Ascending aorta (tissue), 2 donors: ENCODE results near the gene ZNF143. TPM values are rescaled to one million over a fixed set of nuclear protein-coding genes. Genes with fewer than 3 reads are reported as not detected.
A peak's percentile ranks its signal among the peaks of the same experiment; 100 is the strongest.

Experiments
- DNase-seq, 2 donors: peaks; one replicate each; pipeline ENCODE4 v3.0.0-alpha.2; 2019; ENCODE audit warnings: low spot score in 2 of 2
- H3K27ac ChIP-seq, 2 donors: fragments of 200-600 bp; sonication (generic); one replicate each; pipeline ENCODE4 v1.5.1; 2016 to 2017; ENCODE audit warnings: mild to moderate bottlenecking in 1 of 2
- H3K27me3 ChIP-seq: fragments of 200-600 bp; sonication (generic); one replicate; pipeline ENCODE4 v1.5.1; 2017
- H3K36me3 ChIP-seq, 2 donors: fragments of 200-600 bp; sonication (generic); one replicate each; pipeline ENCODE4 v1.5.1; 2016
- H3K4me1 ChIP-seq, 2 donors: fragments of 200-600 bp; sonication (generic); one replicate each; pipeline ENCODE4 v1.5.1; 2016 to 2017; ENCODE audit warnings: mild to moderate bottlenecking in 1 of 2
- H3K4me3 ChIP-seq, 2 donors: fragments of 200-600 bp; sonication (generic); one replicate each; pipeline ENCODE4 v1.5.1; 2016 to 2017; ENCODE audit warnings: mild to moderate bottlenecking in 1 of 2
- H3K9me3 ChIP-seq, 2 donors: fragments of 200-600 bp; sonication (generic); one replicate each; pipeline ENCODE4 v1.5.1; 2016
- intact Hi-C: fragments of 100-400 bp; cut with DNase I; formaldehyde crosslinking; loops from one replicate; pipeline ENCODE4 v1.15.1; 2023
- total RNA-seq: library from RNA; depleted of rRNA; stranded (reverse); fragments of >200 nt; gene quantifications from one replicate; pipeline ENCODE4 v1.1.0, GENCODE V29; 2016
- TF ChIP-seq, protein P1 (sequence below), 3 experiments: fragments of 200-600 bp in 2 of 3; fragments of 450-650 bp in 1 of 3; sonication (generic) in 2 of 3; IDR thresholded peaks; one replicate each; pipeline ENCODE4 v1.5.1; 2016 to 2019; ENCODE audit warnings: antibody characterized with exemption in 3 of 3, mild to moderate bottlenecking in 1 of 3, moderate library complexity in 1 of 3

ZNF143 gene
- total RNA-seq, 1 donor from 2014 or later = 2.7 TPM

DNA sequence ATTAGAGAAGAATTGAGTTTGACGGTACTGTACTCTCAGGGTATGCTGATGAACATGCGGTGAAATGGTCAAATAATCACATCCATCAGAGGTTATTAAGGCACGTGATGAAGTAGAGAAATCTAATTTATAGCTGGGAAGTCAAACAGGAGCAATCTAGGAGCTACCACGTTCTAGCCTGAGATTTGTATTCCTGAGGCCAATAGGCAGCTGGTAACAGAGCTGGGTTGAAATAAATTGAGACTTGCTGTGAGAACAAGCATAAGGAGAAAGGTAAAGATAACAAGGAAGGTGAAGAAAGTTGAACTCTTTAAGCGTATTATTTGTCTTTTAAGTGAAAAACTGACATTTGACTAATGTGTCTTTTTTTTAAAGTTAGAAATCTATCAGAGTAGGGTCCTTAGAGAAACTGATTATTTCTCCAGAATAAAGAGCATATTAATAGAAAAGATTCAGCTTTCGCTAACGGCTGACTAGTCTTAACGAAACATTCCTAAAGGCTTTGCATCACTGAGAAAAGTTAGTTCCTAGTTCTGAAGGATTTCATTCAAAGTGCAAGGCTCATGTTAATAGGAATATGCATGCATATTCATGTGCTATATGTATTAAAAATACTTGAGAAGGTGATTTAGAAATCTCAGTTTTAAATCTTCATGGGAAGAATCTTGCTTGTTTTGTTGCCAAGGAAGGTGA is 107.5 kb downstream of the ZNF143 start:
- DNase-seq = no peak
- Histone ChIP-seq H3K36me3 (no peaks in the 10 kb centered on the region), H3K4me1 (peaks cover 32 to 54% of the 10 kb centered on the region in 2 donors), H3K27ac (peak overlapping the region; percentile 93 to 96), H3K4me3 (no peak overlapping the region), H3K9me3 (no peaks in the 10 kb centered on the region), H3K27me3 (no peaks in the 10 kb centered on the region)
- TF ChIP-seq, protein P1, sequence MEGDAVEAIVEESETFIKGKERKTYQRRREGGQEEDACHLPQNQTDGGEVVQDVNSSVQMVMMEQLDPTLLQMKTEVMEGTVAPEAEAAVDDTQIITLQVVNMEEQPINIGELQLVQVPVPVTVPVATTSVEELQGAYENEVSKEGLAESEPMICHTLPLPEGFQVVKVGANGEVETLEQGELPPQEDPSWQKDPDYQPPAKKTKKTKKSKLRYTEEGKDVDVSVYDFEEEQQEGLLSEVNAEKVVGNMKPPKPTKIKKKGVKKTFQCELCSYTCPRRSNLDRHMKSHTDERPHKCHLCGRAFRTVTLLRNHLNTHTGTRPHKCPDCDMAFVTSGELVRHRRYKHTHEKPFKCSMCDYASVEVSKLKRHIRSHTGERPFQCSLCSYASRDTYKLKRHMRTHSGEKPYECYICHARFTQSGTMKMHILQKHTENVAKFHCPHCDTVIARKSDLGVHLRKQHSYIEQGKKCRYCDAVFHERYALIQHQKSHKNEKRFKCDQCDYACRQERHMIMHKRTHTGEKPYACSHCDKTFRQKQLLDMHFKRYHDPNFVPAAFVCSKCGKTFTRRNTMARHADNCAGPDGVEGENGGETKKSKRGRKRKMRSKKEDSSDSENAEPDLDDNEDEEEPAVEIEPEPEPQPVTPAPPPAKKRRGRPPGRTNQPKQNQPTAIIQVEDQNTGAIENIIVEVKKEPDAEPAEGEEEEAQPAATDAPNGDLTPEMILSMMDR (IDR thresholded peaks at IDR 0.05) = no peak
- intact Hi-C loops = loop anchor here (5.0 kb wide), 1 partner anchor 206 kb away; no protein-coding TSS in a partner anchor

DNA sequence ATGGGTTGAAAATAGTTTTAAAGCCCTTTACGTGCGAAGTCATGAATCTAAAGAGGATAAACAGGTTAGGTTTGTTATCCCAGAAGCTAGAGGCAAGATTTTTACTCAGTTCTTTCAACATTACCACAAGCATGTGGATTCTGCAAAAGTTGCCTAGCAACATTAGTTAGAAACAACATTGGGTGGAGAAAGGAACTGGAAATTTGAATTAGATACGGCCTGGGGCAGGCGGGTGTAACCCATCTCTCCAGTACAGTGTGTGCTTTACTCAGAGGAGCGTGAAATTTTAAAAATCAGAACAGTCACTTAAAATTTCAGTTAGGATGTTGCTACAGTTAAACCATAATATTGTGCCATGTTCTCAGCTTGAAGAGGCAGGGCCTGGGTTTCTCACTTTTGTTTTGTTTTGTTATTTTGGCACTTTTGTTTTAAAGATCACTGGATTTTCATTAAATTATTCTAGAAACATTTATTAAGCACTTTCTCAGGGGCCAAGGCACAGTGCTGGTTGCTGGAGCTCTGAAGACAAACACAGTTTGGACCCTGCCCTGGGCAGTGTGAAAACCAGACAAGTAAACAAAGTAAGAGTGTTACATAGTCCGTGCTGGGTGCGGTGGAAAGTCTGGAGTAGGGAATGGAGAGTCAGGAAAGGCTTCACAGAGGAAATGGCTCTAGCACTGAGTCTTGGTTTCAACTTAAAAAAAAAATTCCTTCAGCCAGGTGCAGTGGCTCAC is 108.2 kb downstream of the ZNF143 start:
- TF ChIP-seq, protein P1 (IDR thresholded peaks at IDR 0.05) = no peak
- Histone ChIP-seq H3K9me3 (no peaks in the 10 kb centered on the region), H3K4me3 (peak overlapping the region in 1 of 2 donors; percentile 45), H3K36me3 (no peaks in the 10 kb centered on the region), H3K4me1 (peaks cover 32 to 54% of the 10 kb centered on the region in 2 donors), H3K27ac (peak overlapping the region; percentile 93 to 96), H3K27me3 (no peaks in the 10 kb centered on the region)
- DNase-seq = peak in 1 of 2 donors; percentile 82
- intact Hi-C loops = loop anchor here (5.0 kb wide), 1 partner anchor 207 kb away; no protein-coding TSS in a partner anchor

DNA sequence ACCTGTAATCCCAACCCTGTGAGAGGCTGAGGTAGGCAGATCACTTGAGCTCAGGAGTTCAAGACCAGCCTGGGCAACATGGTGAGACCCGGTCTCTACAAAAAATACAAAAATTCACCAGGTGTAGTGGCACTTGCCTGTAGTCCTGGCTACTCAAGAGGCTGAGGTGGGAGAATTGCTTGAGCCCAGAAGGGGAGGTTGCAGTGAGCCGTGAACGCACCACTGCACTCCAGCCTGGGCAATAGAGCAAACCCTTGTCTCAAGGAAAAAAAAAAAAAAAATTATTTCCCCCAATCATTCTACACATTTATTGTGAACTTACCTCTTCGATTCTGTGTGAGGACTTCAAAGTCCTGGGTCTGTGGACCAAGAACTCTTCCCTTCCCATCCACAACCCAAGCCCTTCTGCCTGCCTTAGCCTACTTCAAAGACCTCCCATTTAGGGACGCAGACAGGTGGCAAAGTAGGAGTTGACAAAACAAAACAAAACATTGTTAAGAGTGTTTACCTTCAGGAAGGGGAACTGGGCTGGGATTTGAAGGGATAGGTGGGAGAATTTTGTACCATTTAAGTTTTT is 108.9 kb downstream of the ZNF143 start:
- DNase-seq = no peak
- intact Hi-C loops = loop anchor here (5.0 to 10.0 kb wide), 3 partner anchors 188 to 1235 kb away; partner anchors contain the start of gene EIF4G2
- Histone ChIP-seq H3K4me3 (peak overlapping the region in 1 of 2 donors; percentile 45), H3K27me3 (no peaks in the 10 kb centered on the region), H3K27ac (peak overlapping the region; percentile 93 to 96), H3K36me3 (no peaks in the 10 kb centered on the region), H3K9me3 (no peaks in the 10 kb centered on the region), H3K4me1 (peaks cover 32 to 54% of the 10 kb centered on the region in 2 donors)
- TF ChIP-seq, protein P1 (IDR thresholded peaks at IDR 0.05) = no peak

DNA sequence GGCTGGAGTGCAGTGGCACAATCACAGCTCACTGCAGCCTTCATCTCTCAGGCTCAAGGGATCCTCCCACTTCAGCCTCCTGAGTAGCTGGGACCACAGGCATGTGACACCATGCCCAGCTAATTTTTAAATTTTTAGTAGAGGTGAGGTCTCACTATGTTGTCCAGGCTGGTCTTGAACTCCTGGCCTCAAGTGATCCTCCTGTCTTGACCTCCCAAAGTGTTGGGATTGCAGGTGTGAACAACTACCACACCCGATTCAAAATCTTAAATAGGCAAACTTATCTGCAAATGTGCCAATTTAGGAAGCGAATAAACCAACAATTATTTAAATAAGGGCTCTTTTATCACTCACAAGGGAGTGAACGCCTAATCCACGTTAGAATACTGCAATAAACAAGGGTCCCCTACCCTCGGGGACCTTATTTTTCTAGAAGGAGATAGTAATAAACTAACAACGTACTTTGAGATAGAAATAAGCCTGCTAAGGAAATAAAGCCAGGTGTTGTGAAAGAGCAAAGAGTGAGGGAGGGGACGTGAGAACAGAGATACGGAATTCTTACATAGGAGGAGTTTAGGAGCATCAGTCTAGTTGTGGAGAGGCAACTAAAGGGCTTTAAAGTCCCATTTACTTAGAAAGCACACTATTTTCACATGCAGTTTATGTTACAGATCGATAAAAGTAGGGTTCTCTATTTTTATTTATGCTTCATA is 109.7 kb downstream of the ZNF143 start:
- H3K9me3 ChIP-seq = no peaks in the 10 kb centered on the region
- TF ChIP-seq, protein P1 (IDR thresholded peaks at IDR 0.05) = no peak
- intact Hi-C loops = loop anchor here (5.0 to 10.0 kb wide), 2 partner anchors 187 to 1234 kb away; partner anchors contain the start of gene EIF4G2
- H3K36me3 ChIP-seq = no peaks in the 10 kb centered on the region
- H3K27me3 ChIP-seq = no peaks in the 10 kb centered on the region
- peak overlapping the region; percentile 93 to 96 for H3K27ac ChIP-seq
- DNase-seq = no peak
- no peak overlapping the region for H3K4me3 ChIP-seq
- H3K4me1 ChIP-seq = peaks cover 32 to 50% of the 10 kb centered on the region in 2 donors
